GM23338 (cell line): ENCODE data around the gene ANKRD13C. TPM values are rescaled to one million over a fixed set of nuclear protein-coding genes. Genes with fewer than 3 reads are reported as not detected.
A peak's percentile ranks its signal among the peaks of the same experiment; 100 is the strongest.
"Not testable (repeated sequence)": the region's sequence is repeated elsewhere in the genome, so short reads cannot be mapped to it uniquely, and the experiment has no call there.

Experiments used
- ATAC-seq: fragments of 200-7000 bp; cut with Tn5 transposase; 3 replicates; pipeline ENCODE4 v1.9.1; 2020
- DNase-seq: peaks from one replicate; pipeline ENCODE4 v3.0.0-alpha.2; 2015; ENCODE audit warnings: low spot score
- H2AFZ ChIP-seq: fragments of 200-600 bp; sonication (generic); 2 replicates; pipeline ENCODE4 v1.8.0; 2016; ENCODE audit warnings: antibody characterized with exemption, mild to moderate bottlenecking, moderate library complexity
- H3F3A ChIP-seq: fragments of 200-600 bp; sonication (generic); replicated peaks from 2 replicates; pipeline ENCODE4 v1.8.0; 2017; ENCODE audit warnings: antibody characterized with exemption, mixed run types, low read depth
- H3K27ac ChIP-seq: fragments of 200-600 bp; sonication (generic); 2 replicates; pipeline ENCODE4 v1.6.1; 2016; ENCODE audit warnings: low read depth
- H3K27me3 ChIP-seq: fragments of 200-600 bp; sonication (generic); 2 replicates; pipeline ENCODE4 v1.8.0; 2016; ENCODE audit warnings: mild to moderate bottlenecking, mixed run types, moderate library complexity; ENCODE audit not compliant: insufficient read depth
- H3K36me3 ChIP-seq: fragments of 200-600 bp; sonication (generic); 2 replicates; pipeline ENCODE4 v1.8.0; 2016; ENCODE audit warnings: mild to moderate bottlenecking; ENCODE audit not compliant: insufficient read depth
- H3K4me1 ChIP-seq: fragments of 200-600 bp; sonication (generic); 2 replicates; pipeline ENCODE4 v1.8.0; 2016; ENCODE audit warnings: mild to moderate bottlenecking, moderate library complexity; ENCODE audit not compliant: insufficient read depth
- H3K4me2 ChIP-seq: fragments of 200-600 bp; sonication (generic); 2 replicates; pipeline ENCODE4 v1.7.1; 2017; ENCODE audit warnings: mixed run types
- H3K4me3 ChIP-seq: fragments of 200-600 bp; sonication (generic); 2 replicates; pipeline ENCODE4 v1.6.1; 2016; ENCODE audit warnings: mixed run types
- H3K79me2 ChIP-seq: fragments of 200-600 bp; sonication (generic); replicated peaks from 2 replicates; pipeline ENCODE4 v1.8.0; 2017; ENCODE audit warnings: mild to moderate bottlenecking; ENCODE audit not compliant: insufficient read depth
- H3K9me2 ChIP-seq: fragments of 200-600 bp; sonication (generic); 2 replicates; pipeline ENCODE4 v1.8.0; 2017; ENCODE audit not compliant: insufficient read depth
- H4K20me1 ChIP-seq: fragments of 200-600 bp; sonication (generic); replicated peaks from 2 replicates; pipeline ENCODE4 v1.8.0; 2017; ENCODE audit warnings: mild to moderate bottlenecking; ENCODE audit not compliant: insufficient read depth
- H3K27ac Mint-ChIP-seq: 2 replicates; pipeline ENCODE4 v1.8.0; 2020; ENCODE audit warnings: inconsistent platforms, mild to moderate bottlenecking, moderate library complexity, mixed read lengths
- H3K27me3 Mint-ChIP-seq: 3 replicates; pipeline ENCODE4 v1.8.0; 2022; ENCODE audit warnings: low read depth, mild to moderate bottlenecking, moderate library complexity, mixed read lengths, inconsistent platforms; ENCODE audit not compliant: insufficient read depth, poor library complexity
- H3K36me3 Mint-ChIP-seq: 3 replicates; pipeline ENCODE4 v1.8.0; 2021; ENCODE audit warnings: low read depth, mild to moderate bottlenecking, inconsistent platforms, moderate library complexity, mixed read lengths
- H3K4me1 Mint-ChIP-seq: 3 replicates; pipeline ENCODE4 v1.8.0; 2020; ENCODE audit warnings: mild to moderate bottlenecking, inconsistent platforms, mixed read lengths
- H3K4me3 Mint-ChIP-seq: 3 replicates; pipeline ENCODE4 v1.8.0; 2021; ENCODE audit warnings: moderate library complexity, mild to moderate bottlenecking, inconsistent platforms, mixed read lengths
- H3K9me3 Mint-ChIP-seq: 3 replicates; pipeline ENCODE4 v1.8.0; 2020; ENCODE audit warnings: moderate library complexity, mild to moderate bottlenecking, inconsistent platforms, mixed read lengths
- CREB1 ChIP-seq: fragments of 250-450 bp; sonication (Bioruptor Pico); IDR thresholded peaks from 2 replicates; pipeline ENCODE4 v1.5.0; 2020; ENCODE audit warnings: low read depth, mild to moderate bottlenecking, moderate library complexity
- CTCF ChIP-seq, 2 experiments: fragments of 200-600 bp in 1 of 2; sonication (generic) in 1 of 2; conservative IDR thresholded peaks; 2 replicates each; pipeline versions ENCODE4 v1.5.1 to v1.6.1; 2016 to 2017; ENCODE audit warnings: antibody characterized with exemption in 2 of 2, low read depth in 2 of 2, mild to moderate bottlenecking in 2 of 2, moderate library complexity in 1 of 2
- EZH2phosphoT487 ChIP-seq: fragments of 200-600 bp; sonication (generic); IDR thresholded peaks from one replicate; pipeline ENCODE4 v1.8.1; 2018; ENCODE audit warnings: antibody characterized with exemption; ENCODE audit not compliant: unreplicated experiment
- JUNB ChIP-seq: IDR thresholded peaks from one replicate; pipeline ENCODE4 v1.6.1; 2016; ENCODE audit warnings: antibody characterized with exemption; ENCODE audit not compliant: unreplicated experiment
- NANOG ChIP-seq: IDR thresholded peaks from 2 replicates; pipeline ENCODE4 v1.6.1; 2016; ENCODE audit warnings: antibody characterized with exemption, borderline replicate concordance
- POLR2AphosphoS5 ChIP-seq: IDR thresholded peaks from 2 replicates; pipeline ENCODE4 v1.6.1; 2016; ENCODE audit warnings: antibody characterized with exemption, low read depth
- REST ChIP-seq: IDR thresholded peaks from one replicate; pipeline ENCODE4 v1.6.1; 2018; ENCODE audit warnings: antibody characterized with exemption; ENCODE audit not compliant: unreplicated experiment
- STAT1 ChIP-seq: IDR thresholded peaks from one replicate; pipeline ENCODE4 v1.6.1; 2016; ENCODE audit warnings: antibody characterized with exemption; ENCODE audit not compliant: unreplicated experiment
- ZNF114 ChIP-seq: fragments of 250-450 bp; sonication (Bioruptor Pico); IDR thresholded peaks from 2 replicates; pipeline ENCODE4 v1.5.0; 2020; ENCODE audit warnings: mild to moderate bottlenecking, moderate library complexity
- ZNF331 ChIP-seq: fragments of 250-450 bp; sonication (Bioruptor Pico); IDR thresholded peaks from 2 replicates; pipeline ENCODE4 v1.5.0; 2020; ENCODE audit warnings: low read depth, mild to moderate bottlenecking, moderate library complexity
- polyA plus RNA-seq: library from polyadenylated mRNA; unstranded; fragments of >200 nt; fragmentation: Nextera tagmentation; extraction: Ambion mirVana; gene quantifications from 2 replicates; pipeline ENCODE4 v1.2.1, GENCODE V29; 2016
- total RNA-seq: library from RNA; depleted of rRNA; stranded (reverse); fragments of >200 nt; shearing (Covaris generic); gene quantifications from 2 replicates; pipeline ENCODE4 v1.2.3, GENCODE V29; 2014
- TF ChIP-seq, protein P1 (sequence below): fragments of 250-450 bp; sonication (Bioruptor Pico); IDR thresholded peaks from 2 replicates; pipeline ENCODE4 v1.5.0; 2020; ENCODE audit warnings: mild to moderate bottlenecking, moderate library complexity

ANKRD13C gene
- total and polyA plus RNA-seq, 2 experiments from 2014 or later: 12.3 to 32.5 TPM

DNA sequence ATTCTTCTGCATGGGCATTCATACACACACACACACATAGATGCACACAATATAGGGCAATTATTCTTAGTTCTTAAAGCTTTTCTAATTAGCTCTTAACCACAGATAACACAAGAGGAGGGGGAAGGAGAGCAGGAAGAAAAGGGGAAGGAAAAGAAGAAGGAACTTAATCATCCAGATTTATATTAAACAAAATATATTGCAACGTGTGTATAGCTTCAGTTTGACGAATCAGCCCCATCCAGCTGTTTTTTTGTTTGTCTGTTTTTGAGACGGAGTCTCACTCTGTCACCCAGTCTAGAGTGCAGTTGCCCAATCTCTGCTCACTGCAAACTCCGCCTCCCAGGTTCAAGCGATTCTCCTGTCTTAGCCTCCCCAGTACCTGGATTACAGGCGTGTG lies 21.7 kb upstream of the ANKRD13C start:
- Mint-ChIP-seq H3K36me3 (no peaks in the 10 kb centered on the region), H3K27me3 (no peaks in the 10 kb centered on the region), H3K9me3 (no peaks in the 10 kb centered on the region), H3K4me1 (peaks cover 15% of the 10 kb centered on the region), H3K27ac (no peak overlapping the region), H3K4me3 (no peak overlapping the region)
- Histone ChIP-seq H3K9me2 (no peaks in the 10 kb centered on the region), H2AFZ (no peak overlapping the region), H3F3A (no peaks in the 10 kb centered on the region), H3K79me2 (no peaks in the 10 kb centered on the region), H3K27ac (no peak overlapping the region), H3K27me3 (no peaks in the 10 kb centered on the region), H3K4me1 (peaks cover 19% of the 10 kb centered on the region), H3K36me3 (no peaks in the 10 kb centered on the region), H3K4me3 (no peak overlapping the region), H3K4me2 (no peak overlapping the region), H4K20me1 (no peaks in the 10 kb centered on the region)
- no peak for ATAC-seq
- no peak for TF ChIP-seq REST
- TF ChIP-seq, protein P1, sequence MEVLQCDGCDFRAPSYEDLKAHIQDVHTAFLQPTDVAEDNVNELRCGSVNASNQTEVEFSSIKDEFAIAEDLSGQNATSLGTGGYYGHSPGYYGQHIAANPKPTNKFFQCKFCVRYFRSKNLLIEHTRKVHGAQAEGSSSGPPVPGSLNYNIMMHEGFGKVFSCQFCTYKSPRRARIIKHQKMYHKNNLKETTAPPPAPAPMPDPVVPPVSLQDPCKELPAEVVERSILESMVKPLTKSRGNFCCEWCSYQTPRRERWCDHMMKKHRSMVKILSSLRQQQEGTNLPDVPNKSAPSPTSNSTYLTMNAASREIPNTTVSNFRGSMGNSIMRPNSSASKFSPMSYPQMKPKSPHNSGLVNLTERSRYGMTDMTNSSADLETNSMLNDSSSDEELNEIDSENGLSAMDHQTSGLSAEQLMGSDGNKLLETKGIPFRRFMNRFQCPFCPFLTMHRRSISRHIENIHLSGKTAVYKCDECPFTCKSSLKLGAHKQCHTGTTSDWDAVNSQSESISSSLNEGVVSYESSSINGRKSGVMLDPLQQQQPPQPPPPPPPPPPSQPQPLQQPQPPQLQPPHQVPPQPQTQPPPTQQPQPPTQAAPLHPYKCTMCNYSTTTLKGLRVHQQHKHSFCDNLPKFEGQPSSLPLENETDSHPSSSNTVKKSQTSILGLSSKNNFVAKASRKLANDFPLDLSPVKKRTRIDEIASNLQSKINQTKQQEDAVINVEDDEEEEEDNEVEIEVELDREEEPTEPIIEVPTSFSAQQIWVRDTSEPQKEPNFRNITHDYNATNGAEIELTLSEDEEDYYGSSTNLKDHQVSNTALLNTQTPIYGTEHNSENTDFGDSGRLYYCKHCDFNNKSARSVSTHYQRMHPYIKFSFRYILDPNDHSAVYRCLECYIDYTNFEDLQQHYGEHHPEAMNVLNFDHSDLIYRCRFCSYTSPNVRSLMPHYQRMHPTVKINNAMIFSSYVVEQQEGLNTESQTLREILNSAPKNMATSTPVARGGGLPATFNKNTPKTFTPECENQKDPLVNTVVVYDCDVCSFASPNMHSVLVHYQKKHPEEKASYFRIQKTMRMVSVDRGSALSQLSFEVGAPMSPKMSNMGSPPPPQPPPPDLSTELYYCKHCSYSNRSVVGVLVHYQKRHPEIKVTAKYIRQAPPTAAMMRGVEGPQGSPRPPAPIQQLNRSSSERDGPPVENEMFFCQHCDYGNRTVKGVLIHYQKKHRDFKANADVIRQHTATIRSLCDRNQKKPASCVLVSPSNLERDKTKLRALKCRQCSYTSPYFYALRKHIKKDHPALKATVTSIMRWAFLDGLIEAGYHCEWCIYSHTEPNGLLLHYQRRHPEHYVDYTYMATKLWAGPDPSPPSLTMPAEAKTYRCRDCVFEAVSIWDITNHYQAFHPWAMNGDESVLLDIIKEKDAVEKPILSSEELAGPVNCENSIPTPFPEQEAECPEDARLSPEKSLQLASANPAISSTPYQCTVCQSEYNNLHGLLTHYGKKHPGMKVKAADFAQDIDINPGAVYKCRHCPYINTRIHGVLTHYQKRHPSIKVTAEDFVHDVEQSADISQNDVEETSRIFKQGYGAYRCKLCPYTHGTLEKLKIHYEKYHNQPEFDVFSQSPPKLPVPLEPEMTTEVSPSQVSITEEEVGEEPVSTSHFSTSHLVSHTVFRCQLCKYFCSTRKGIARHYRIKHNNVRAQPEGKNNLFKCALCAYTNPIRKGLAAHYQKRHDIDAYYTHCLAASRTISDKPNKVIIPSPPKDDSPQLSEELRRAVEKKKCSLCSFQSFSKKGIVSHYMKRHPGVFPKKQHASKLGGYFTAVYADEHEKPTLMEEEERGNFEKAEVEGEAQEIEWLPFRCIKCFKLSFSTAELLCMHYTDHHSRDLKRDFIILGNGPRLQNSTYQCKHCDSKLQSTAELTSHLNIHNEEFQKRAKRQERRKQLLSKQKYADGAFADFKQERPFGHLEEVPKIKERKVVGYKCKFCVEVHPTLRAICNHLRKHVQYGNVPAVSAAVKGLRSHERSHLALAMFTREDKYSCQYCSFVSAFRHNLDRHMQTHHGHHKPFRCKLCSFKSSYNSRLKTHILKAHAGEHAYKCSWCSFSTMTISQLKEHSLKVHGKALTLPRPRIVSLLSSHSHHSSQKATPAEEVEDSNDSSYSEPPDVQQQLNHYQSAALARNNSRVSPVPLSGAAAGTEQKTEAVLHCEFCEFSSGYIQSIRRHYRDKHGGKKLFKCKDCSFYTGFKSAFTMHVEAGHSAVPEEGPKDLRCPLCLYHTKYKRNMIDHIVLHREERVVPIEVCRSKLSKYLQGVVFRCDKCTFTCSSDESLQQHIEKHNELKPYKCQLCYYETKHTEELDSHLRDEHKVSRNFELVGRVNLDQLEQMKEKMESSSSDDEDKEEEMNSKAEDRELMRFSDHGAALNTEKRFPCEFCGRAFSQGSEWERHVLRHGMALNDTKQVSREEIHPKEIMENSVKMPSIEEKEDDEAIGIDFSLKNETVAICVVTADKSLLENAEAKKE (CRISPR knock-in tag): no peak
- TF ChIP-seq ZNF331 (CRISPR knock-in tag): no peak
- no peak for TF ChIP-seq EZH2phosphoT487
- no peak for TF ChIP-seq NANOG
- TF ChIP-seq JUNB: no peak
- TF ChIP-seq CTCF (conservative IDR thresholded peaks at IDR 0.05; ENCODE audit: low read depth in 2 of 2): no peak
- TF ChIP-seq ZNF114: no peak
- TF ChIP-seq POLR2AphosphoS5: no peak
- TF ChIP-seq STAT1: no peak
- TF ChIP-seq CREB1 (CRISPR knock-in tag): no peak
- no peak for DNase-seq

- peak; percentile 67 for DNase-seq
- not testable (repeated sequence) for H3F3A ChIP-seq, H3K9me2 ChIP-seq, H3K27me3 Mint-ChIP-seq, H3K36me3 ChIP-seq, H3K79me2 ChIP-seq, ATAC-seq, H3K4me3 ChIP-seq, H2AFZ ChIP-seq, H3K4me3 Mint-ChIP-seq, H3K9me3 Mint-ChIP-seq, H4K20me1 ChIP-seq, H3K36me3 Mint-ChIP-seq, H3K27me3 ChIP-seq
- Histone ChIP-seq H3K4me1 (peaks cover 19% of the 10 kb centered on the region), H3K4me2 (peak overlapping the region; percentile 9), H3K27ac (peak overlapping the region; percentile 93)
- Mint-ChIP-seq H3K4me1 (peaks cover 15% of the 10 kb centered on the region), H3K27ac (peak overlapping the region; percentile 90; the same call in 1 of the 2 replicates)
Observed at GRCh38 chr1:70373580-70373979, 19.1 kb upstream of the ANKRD13C start.
